DND-41 (cell line): ENCODE data around the gene UBE2D2.

Experiments used
- ATAC-seq: fragments of 200-7000 bp; cut with Tn5 transposase; 3 replicates; pipeline ENCODE4 v1.9.1; 2021; ENCODE audit warnings: low read depth; ENCODE audit not compliant: insufficient read depth
- DNase-seq: peaks from one replicate; pipeline ENCODE4 v3.0.0-alpha.2; 2020
- H2AFZ ChIP-seq: 2 replicates; pipeline ENCODE4 v1.6.0; 2012; ENCODE audit warnings: low read depth, low read length
- H3K27ac ChIP-seq: 2 replicates; pipeline ENCODE4 v1.5.1; 2012; ENCODE audit warnings: low read length, inconsistent platforms
- H3K27me3 ChIP-seq: fragments of 200-600 bp; sonication (generic); 2 replicates; pipeline ENCODE4 v1.6.0; 2012; ENCODE audit warnings: low read length, mild to moderate bottlenecking, inconsistent platforms; ENCODE audit not compliant: insufficient read depth, poor library complexity
- H3K36me3 ChIP-seq: 2 replicates; pipeline ENCODE4 v1.5.1; 2012; ENCODE audit warnings: low read length, inconsistent platforms; ENCODE audit not compliant: insufficient read depth
- H3K4me1 ChIP-seq: 2 replicates; pipeline ENCODE4 v1.5.1; 2012; ENCODE audit warnings: mild to moderate bottlenecking, low read length; ENCODE audit not compliant: insufficient read depth
- H3K4me2 ChIP-seq: 2 replicates; pipeline ENCODE4 v1.6.0; 2012; ENCODE audit warnings: mild to moderate bottlenecking, moderate library complexity, low read length, inconsistent platforms; ENCODE audit not compliant: insufficient read depth
- H3K4me3 ChIP-seq, 2 experiments: fragments of 200-600 bp in 1 of 2; shearing (Covaris generic) in 1 of 2; 2 replicates each; pipeline ENCODE4 v1.5.1; 2012 to 2016; ENCODE audit warnings: inconsistent platforms in 2 of 2, low read length in 2 of 2, mild to moderate bottlenecking in 2 of 2, low read depth in 1 of 2, moderate library complexity in 1 of 2
- H3K79me2 ChIP-seq: 2 replicates; pipeline ENCODE4 v1.6.0; 2012; ENCODE audit warnings: low read length, inconsistent platforms; ENCODE audit not compliant: insufficient read depth
- H3K9ac ChIP-seq: 2 replicates; pipeline ENCODE4 v1.6.0; 2012; ENCODE audit warnings: low read depth, mild to moderate bottlenecking, inconsistent platforms, low read length, moderate library complexity
- H3K9me3 ChIP-seq: 2 replicates; pipeline ENCODE4 v1.5.1; 2012; ENCODE audit warnings: low read length, moderate library complexity, mild to moderate bottlenecking, inconsistent platforms; ENCODE audit not compliant: insufficient read depth, severe bottlenecking
- H4K20me1 ChIP-seq: 2 replicates; pipeline ENCODE4 v1.6.0; 2012; ENCODE audit warnings: low read length; ENCODE audit not compliant: insufficient read depth
- EZH2 ChIP-seq: IDR thresholded peaks from 3 replicates; pipeline ENCODE4 v1.6.1; 2012; ENCODE audit warnings: borderline replicate concordance, low read depth, mild to moderate bottlenecking, moderate library complexity, low read length, inconsistent platforms; ENCODE audit not compliant: severe bottlenecking
- TF ChIP-seq, protein P1 (sequence below): IDR thresholded peaks from 2 replicates; pipeline ENCODE4 v1.5.1; 2012; ENCODE audit warnings: borderline replicate concordance, low read length, moderate library complexity, mild to moderate bottlenecking; ENCODE audit not compliant: poor library complexity, severe bottlenecking; ENCODE audit errors: extremely low read depth

Gene UBE2D2

DNA sequence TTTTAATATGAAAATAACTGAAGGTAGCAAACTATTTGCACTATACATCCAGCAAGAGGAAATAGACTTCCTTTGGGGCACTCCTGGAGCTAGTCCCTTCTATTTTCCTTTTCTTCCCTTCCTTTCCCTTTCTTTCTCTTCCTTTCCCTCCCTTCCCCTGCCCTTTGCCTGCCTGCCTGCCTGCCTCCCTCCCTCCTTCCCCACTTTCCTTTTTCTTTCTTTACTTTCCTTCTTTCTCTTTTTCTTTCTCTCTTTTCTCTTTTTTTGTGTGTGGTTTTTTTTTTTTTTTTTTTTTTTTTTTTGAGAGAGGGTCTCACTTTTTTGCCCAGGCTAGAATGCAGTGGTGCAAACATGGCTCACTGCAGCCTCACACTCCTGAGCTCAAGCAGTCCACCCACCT, 69.7 kb downstream of the UBE2D2 start:
- Histone ChIP-seq H3K27me3 (no peaks in the 10 kb centered on the region), H3K36me3 (peaks cover 43% of the 10 kb centered on the region), H3K9me3 (no peaks in the 10 kb centered on the region), H2AFZ (no peak overlapping the region), H3K4me2 (no peak overlapping the region), H4K20me1 (no peaks in the 10 kb centered on the region), H3K27ac (no peak overlapping the region), H3K79me2 (no peaks in the 10 kb centered on the region), H3K9ac (no peak overlapping the region), H3K4me1 (peaks cover 24% of the 10 kb centered on the region), H3K4me3 (no peak overlapping the region)
- TF ChIP-seq, protein P1, sequence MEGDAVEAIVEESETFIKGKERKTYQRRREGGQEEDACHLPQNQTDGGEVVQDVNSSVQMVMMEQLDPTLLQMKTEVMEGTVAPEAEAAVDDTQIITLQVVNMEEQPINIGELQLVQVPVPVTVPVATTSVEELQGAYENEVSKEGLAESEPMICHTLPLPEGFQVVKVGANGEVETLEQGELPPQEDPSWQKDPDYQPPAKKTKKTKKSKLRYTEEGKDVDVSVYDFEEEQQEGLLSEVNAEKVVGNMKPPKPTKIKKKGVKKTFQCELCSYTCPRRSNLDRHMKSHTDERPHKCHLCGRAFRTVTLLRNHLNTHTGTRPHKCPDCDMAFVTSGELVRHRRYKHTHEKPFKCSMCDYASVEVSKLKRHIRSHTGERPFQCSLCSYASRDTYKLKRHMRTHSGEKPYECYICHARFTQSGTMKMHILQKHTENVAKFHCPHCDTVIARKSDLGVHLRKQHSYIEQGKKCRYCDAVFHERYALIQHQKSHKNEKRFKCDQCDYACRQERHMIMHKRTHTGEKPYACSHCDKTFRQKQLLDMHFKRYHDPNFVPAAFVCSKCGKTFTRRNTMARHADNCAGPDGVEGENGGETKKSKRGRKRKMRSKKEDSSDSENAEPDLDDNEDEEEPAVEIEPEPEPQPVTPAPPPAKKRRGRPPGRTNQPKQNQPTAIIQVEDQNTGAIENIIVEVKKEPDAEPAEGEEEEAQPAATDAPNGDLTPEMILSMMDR, result no peak
- TF ChIP-seq EZH2, result no peak
- ATAC-seq (no peak), DNase-seq (no peak)

DNA sequence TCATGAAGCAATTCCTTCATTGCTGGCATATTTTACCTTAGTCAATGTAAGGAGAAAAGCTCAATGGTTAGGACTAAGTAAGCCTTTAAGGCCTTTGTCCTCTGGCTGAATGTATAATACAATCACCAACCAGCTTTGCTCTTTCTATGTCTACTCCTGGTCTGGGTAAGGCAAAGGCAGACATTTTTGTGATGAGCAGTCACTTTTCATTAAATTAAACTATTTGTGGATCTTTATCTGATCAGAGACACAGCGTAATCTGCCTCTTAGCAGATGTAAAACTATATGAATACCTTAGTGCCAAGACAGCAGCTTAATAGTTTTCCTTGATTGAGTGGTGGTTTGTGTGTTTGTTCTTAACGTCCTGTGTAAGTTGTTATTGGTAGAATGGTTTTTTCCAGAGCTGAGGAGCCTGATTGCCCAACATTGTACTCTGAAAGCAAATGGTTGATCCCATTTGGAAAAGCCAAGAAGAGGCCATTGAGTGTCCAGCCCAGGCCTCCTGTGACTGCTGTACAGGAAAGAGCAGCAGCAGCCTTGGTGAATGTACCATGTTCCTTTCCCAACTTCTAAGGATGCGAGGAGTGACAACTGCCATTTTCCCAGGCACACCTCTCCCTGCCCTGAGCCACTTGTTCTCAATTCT, 70.5 kb downstream of the UBE2D2 start:
- Histone ChIP-seq H2AFZ (no peak overlapping the region), H3K9ac (no peak overlapping the region), H3K36me3 (peaks cover 35% of the 10 kb centered on the region), H3K27ac (no peak overlapping the region), H3K79me2 (no peaks in the 10 kb centered on the region), H4K20me1 (peaks cover 5% of the 10 kb centered on the region; the same call in 1 of the 2 replicates), H3K9me3 (no peaks in the 10 kb centered on the region), H3K27me3 (no peaks in the 10 kb centered on the region), H3K4me1 (peaks cover 32% of the 10 kb centered on the region), H3K4me2 (no peak overlapping the region), H3K4me3 (no peak overlapping the region)
- TF ChIP-seq EZH2, result no peak
- no peak for ATAC-seq
- DNase-seq, result no peak

DNA sequence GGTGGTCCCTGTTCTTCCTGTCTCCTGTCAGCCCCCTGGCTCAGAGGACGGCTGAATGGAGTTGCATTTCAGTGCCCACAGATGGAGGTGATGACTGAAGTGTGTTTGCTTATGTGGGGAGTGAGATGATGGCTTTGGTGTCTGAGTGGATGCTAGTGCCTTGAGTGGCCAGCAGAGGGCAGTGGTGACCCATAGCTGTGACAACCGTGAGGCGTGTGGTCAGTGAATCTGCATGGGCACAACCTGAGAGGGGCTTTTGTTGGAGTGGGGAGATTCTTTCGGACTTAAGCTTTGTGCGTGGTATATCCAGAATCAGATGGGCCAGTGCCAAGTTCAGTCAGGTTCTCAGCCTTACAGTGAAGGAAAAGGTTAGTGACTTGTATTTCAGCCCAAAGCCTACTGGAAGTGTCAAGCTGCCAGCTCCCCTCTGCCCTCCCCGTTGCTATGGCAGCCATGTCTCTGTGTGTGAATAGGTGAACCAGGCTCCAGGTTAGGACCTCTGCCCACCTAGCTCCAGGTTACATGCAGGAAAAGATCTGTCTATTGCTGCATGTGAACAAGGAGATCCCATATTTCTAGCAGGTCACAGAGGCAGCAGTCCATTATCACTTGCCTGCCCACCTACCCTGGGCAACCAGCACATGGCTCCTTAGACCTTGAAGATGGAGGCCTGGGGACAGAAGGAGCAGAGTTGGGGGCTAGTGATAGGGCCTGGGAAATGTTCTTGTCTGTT, 72.3 kb downstream of the UBE2D2 start:
- Histone ChIP-seq H3K36me3 (peaks cover 17% of the 10 kb centered on the region), H3K4me3 (no peak overlapping the region), H3K27me3 (no peaks in the 10 kb centered on the region), H3K9ac (0 out of 2 replicates have a peak overlapping the region, but pooled peaks have one; percentile 3), H3K27ac (peak overlapping the region; percentile 94), H3K4me2 (no peak overlapping the region), H3K4me1 (peaks cover 37% of the 10 kb centered on the region), H3K9me3 (no peaks in the 10 kb centered on the region), H4K20me1 (peaks cover 7% of the 10 kb centered on the region), H2AFZ (no peak overlapping the region), H3K79me2 (peaks cover 3% of the 10 kb centered on the region)
- peak; percentile 63 for DNase-seq
- TF ChIP-seq, protein P1, result peak; percentile 99
- TF ChIP-seq EZH2, result no peak
- ATAC-seq, result peak; percentile 43

DNA sequence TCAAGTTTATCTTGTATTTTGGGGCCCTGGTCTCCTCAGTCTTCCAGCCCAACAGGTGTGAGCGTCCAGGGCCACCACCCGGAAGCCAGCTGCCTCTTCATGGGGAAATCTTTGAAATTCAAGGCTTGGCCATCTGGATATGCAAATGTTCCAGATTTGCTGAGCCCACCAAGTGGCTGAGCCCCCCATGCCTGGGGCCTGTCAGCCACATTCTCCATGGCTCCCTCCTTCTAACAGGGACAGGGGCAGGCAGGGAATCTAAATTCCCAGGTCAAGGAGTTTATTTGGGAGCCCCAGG, 72.8 kb downstream of the UBE2D2 start:
- H3K4me1 ChIP-seq, result peaks cover 40% of the 10 kb centered on the region
- H4K20me1 ChIP-seq, result peaks cover 7% of the 10 kb centered on the region
- H3K9ac ChIP-seq, result 0 out of 2 replicates have a peak overlapping the region, but pooled peaks have one; percentile 3
- ATAC-seq, result no peak
- H3K79me2 ChIP-seq, result peaks cover 3% of the 10 kb centered on the region
- no peak overlapping the region for H3K4me3 ChIP-seq
- no peak for DNase-seq
- no peak for TF ChIP-seq EZH2
- TF ChIP-seq, protein P1, result no peak
- H3K27ac ChIP-seq, result peak overlapping the region; percentile 94
- no peaks in the 10 kb centered on the region for H3K9me3 ChIP-seq
- peaks cover 12% of the 10 kb centered on the region for H3K36me3 ChIP-seq
- H2AFZ ChIP-seq, result no peak overlapping the region
- no peaks in the 10 kb centered on the region for H3K27me3 ChIP-seq
- no peak overlapping the region for H3K4me2 ChIP-seq
